A549 (cell line): ENCODE data around the gene LGMN.

Experiments used
- CEBPB ChIP-seq, 2 experiments: fragments of >200 bp in 1 of 2; sonication (Bioruptor Twin) in 1 of 2; formaldehyde crosslinking in 1 of 2; IDR thresholded peaks; 2 replicates each; pipeline ENCODE4 v1.6.1; 2012 to 2016
- FOSL2 ChIP-seq, 2 experiments: fragments of 450-650 bp in 1 of 2; fragments of >200 bp in 1 of 2; sonication (Bioruptor Twin) in 1 of 2; formaldehyde crosslinking; IDR thresholded peaks; 2 replicates each; pipeline versions ENCODE4 v1.5.0 to v1.6.1; 2016 to 2020; ENCODE audit warnings: mild to moderate bottlenecking in 1 of 2, moderate library complexity in 1 of 2
- HOXA7 ChIP-seq: fragments of 250-450 bp; sonication (Bioruptor Pico); IDR thresholded peaks from 2 replicates; pipeline ENCODE4 v1.5.0; 2020; ENCODE audit warnings: mild to moderate bottlenecking, moderate library complexity
- JUNB ChIP-seq: fragments of >200 bp; sonication (Bioruptor Twin); formaldehyde crosslinking; IDR thresholded peaks from 2 replicates; pipeline ENCODE4 v1.6.1; 2016
- POLR2A ChIP-seq: IDR thresholded peaks from 2 replicates; pipeline ENCODE4 v1.6.1; 2012; ENCODE audit warnings: mild to moderate bottlenecking, low read length
- RAD21 ChIP-seq, 2 experiments: fragments of >200 bp in 1 of 2; sonication (Bioruptor Twin) in 1 of 2; formaldehyde crosslinking in 1 of 2; IDR thresholded peaks in 1 of 2; conservative IDR thresholded peaks in 1 of 2; 2 replicates in 1 of 2; 3 replicates in 1 of 2; pipeline ENCODE4 v1.6.1; 2012 to 2018; ENCODE audit warnings: inconsistent platforms in 1 of 2
- RCOR1 ChIP-seq: fragments of 150-350 bp; IDR thresholded peaks from 2 replicates; pipeline ENCODE4 v1.6.1; 2014; ENCODE audit warnings: antibody characterized with exemption, low read length, low read depth
- RNF2 ChIP-seq: fragments of 200-600 bp; sonication (generic); IDR thresholded peaks from 2 replicates; pipeline ENCODE4 v1.6.1; 2016; ENCODE audit warnings: low read depth, mild to moderate bottlenecking, antibody characterized with exemption, moderate library complexity, borderline replicate concordance
- ZC3H11A ChIP-seq: fragments of 450-650 bp; IDR thresholded peaks from 2 replicates; pipeline ENCODE4 v1.6.1; 2014; ENCODE audit warnings: antibody characterized with exemption, mild to moderate bottlenecking
- TF ChIP-seq, protein P1 (sequence below): fragments of 200-600 bp; sonication (generic); IDR thresholded peaks from 2 replicates; pipeline ENCODE4 v1.6.1; 2016; ENCODE audit warnings: antibody characterized with exemption, mild to moderate bottlenecking, moderate library complexity
- TF ChIP-seq, protein P2 (sequence below): fragments of 450-650 bp; IDR thresholded peaks from 2 replicates; pipeline ENCODE4 v1.6.1; 2014; ENCODE audit warnings: antibody characterized with exemption
- TF ChIP-seq, protein P3 (sequence below): fragments of >200 bp; sonication (Bioruptor Twin); formaldehyde crosslinking; IDR thresholded peaks from 3 replicates; pipeline ENCODE4 v1.5.1; 2016
- TF ChIP-seq, protein P4 (sequence below): IDR thresholded peaks from 2 replicates; pipeline ENCODE4 v1.6.1; 2012

DNA sequence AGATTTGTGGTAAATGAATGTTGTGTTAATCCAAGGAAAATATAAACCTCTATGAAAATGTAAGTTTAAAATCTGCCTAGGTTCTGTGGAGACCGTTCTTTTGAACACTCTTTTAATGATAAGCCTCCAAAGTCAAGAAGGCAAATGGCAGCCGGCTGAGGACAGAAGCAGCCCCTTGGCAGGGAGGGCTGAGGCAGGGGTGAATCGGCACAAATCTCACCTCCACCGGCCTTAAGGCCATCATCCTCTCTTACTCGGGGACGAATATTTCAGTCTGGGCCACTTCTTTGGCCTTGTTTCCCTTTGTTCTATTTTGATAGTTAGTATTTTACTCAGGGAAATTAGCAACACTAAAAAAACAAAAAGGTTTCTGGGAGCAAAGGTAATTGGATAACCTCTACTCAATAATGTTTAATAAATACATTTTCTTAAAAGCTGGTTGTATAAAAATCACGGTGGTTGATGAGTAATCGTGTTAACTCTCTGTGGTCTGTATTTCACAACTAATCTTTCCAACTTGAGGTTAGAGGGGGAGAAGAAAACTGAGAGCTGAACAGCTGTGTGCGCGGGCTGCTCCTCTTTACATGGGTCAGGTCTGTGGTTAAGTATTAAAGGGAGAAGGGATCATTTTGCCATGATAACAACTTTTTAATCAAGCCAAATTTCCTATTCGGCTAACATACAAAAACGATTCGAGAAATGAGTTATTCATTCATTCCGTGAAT is 18.6 kb downstream of the LGMN start:
- TF ChIP-seq FOSL2 (IDR thresholded peaks at IDR 0.05), result no peak
- TF ChIP-seq FOSL2 (CRISPR knock-in tag; IDR thresholded peaks at IDR 0.05), result 0 out of 2 replicates have a peak, but pooled peaks have one; percentile 5
- TF ChIP-seq, protein P1, sequence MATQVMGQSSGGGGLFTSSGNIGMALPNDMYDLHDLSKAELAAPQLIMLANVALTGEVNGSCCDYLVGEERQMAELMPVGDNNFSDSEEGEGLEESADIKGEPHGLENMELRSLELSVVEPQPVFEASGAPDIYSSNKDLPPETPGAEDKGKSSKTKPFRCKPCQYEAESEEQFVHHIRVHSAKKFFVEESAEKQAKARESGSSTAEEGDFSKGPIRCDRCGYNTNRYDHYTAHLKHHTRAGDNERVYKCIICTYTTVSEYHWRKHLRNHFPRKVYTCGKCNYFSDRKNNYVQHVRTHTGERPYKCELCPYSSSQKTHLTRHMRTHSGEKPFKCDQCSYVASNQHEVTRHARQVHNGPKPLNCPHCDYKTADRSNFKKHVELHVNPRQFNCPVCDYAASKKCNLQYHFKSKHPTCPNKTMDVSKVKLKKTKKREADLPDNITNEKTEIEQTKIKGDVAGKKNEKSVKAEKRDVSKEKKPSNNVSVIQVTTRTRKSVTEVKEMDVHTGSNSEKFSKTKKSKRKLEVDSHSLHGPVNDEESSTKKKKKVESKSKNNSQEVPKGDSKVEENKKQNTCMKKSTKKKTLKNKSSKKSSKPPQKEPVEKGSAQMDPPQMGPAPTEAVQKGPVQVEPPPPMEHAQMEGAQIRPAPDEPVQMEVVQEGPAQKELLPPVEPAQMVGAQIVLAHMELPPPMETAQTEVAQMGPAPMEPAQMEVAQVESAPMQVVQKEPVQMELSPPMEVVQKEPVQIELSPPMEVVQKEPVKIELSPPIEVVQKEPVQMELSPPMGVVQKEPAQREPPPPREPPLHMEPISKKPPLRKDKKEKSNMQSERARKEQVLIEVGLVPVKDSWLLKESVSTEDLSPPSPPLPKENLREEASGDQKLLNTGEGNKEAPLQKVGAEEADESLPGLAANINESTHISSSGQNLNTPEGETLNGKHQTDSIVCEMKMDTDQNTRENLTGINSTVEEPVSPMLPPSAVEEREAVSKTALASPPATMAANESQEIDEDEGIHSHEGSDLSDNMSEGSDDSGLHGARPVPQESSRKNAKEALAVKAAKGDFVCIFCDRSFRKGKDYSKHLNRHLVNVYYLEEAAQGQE, result no peak
- TF ChIP-seq, protein P2, sequence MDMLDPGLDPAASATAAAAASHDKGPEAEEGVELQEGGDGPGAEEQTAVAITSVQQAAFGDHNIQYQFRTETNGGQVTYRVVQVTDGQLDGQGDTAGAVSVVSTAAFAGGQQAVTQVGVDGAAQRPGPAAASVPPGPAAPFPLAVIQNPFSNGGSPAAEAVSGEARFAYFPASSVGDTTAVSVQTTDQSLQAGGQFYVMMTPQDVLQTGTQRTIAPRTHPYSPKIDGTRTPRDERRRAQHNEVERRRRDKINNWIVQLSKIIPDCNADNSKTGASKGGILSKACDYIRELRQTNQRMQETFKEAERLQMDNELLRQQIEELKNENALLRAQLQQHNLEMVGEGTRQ, result no peak
- TF ChIP-seq, protein P3, sequence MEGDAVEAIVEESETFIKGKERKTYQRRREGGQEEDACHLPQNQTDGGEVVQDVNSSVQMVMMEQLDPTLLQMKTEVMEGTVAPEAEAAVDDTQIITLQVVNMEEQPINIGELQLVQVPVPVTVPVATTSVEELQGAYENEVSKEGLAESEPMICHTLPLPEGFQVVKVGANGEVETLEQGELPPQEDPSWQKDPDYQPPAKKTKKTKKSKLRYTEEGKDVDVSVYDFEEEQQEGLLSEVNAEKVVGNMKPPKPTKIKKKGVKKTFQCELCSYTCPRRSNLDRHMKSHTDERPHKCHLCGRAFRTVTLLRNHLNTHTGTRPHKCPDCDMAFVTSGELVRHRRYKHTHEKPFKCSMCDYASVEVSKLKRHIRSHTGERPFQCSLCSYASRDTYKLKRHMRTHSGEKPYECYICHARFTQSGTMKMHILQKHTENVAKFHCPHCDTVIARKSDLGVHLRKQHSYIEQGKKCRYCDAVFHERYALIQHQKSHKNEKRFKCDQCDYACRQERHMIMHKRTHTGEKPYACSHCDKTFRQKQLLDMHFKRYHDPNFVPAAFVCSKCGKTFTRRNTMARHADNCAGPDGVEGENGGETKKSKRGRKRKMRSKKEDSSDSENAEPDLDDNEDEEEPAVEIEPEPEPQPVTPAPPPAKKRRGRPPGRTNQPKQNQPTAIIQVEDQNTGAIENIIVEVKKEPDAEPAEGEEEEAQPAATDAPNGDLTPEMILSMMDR, result no peak
- TF ChIP-seq POLR2A, result no peak
- no peak for TF ChIP-seq RAD21 (conservative IDR thresholded peaks at IDR 0.05 in 1 of 2, IDR thresholded peaks at IDR 0.05 in 1 of 2)
- no peak for TF ChIP-seq ZC3H11A
- TF ChIP-seq CEBPB (IDR thresholded peaks at IDR 0.05), result no peak
- TF ChIP-seq JUNB, result no peak
- TF ChIP-seq, protein P4, sequence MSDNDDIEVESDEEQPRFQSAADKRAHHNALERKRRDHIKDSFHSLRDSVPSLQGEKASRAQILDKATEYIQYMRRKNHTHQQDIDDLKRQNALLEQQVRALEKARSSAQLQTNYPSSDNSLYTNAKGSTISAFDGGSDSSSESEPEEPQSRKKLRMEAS, result no peak
- no peak for TF ChIP-seq RNF2
- no peak for TF ChIP-seq RCOR1
- no peak for TF ChIP-seq HOXA7 (CRISPR knock-in tag)
